ENCODE measurements around the gene IL11.

DNA sequence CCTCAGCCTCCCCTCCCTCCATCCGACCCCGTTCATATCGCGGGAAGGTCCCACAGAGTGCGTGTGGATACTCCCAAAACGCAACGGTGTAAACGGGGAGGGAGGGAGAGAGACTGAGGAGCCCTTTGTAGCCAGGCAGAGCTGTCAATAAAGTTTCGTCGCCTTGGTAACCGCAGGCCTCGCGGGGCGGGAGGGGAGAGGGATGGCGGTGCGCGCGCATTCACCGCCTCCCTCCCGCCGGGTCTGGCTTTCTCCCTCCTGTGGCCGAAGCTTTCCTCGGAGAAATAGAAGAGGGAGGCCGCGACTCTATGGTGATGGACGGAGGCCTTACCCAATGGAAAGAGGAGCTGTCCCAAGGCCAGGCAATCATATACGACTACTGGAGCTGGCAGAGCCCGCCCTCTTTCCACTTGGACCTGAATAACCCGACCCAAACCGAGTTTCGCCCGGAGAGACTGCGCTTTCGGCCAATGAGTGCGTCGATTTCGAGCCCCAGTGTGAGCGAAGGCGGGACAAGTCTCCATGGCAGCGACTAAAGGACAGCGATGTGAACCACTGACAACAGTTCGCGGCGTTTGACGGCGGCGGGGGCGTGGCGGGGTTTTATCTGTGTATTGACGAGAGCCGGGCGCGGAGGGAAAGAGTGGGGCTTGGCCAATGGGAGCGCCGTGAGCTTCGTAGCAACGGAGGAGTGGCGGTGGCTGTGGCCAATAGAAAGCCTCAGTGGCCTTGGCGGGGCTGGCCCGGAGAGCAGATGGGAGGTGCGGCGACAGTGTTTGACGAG is 31.0 kb downstream of the IL11 start, which contains the start of gene KMT5C:
- TF ChIP-seq, protein P1, sequence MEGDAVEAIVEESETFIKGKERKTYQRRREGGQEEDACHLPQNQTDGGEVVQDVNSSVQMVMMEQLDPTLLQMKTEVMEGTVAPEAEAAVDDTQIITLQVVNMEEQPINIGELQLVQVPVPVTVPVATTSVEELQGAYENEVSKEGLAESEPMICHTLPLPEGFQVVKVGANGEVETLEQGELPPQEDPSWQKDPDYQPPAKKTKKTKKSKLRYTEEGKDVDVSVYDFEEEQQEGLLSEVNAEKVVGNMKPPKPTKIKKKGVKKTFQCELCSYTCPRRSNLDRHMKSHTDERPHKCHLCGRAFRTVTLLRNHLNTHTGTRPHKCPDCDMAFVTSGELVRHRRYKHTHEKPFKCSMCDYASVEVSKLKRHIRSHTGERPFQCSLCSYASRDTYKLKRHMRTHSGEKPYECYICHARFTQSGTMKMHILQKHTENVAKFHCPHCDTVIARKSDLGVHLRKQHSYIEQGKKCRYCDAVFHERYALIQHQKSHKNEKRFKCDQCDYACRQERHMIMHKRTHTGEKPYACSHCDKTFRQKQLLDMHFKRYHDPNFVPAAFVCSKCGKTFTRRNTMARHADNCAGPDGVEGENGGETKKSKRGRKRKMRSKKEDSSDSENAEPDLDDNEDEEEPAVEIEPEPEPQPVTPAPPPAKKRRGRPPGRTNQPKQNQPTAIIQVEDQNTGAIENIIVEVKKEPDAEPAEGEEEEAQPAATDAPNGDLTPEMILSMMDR (IDR thresholded peaks at IDR 0.05), result peak; percentile 19
- TF ChIP-seq EZH2phosphoT487 (IDR thresholded peaks at IDR 0.05), result no peak
- no peak for TF ChIP-seq EZH2 (IDR thresholded peaks at IDR 0.05)

All from neural progenitor cell (in vitro differentiated cells).